ENCODE data around the gene CRIP3.

DNA sequence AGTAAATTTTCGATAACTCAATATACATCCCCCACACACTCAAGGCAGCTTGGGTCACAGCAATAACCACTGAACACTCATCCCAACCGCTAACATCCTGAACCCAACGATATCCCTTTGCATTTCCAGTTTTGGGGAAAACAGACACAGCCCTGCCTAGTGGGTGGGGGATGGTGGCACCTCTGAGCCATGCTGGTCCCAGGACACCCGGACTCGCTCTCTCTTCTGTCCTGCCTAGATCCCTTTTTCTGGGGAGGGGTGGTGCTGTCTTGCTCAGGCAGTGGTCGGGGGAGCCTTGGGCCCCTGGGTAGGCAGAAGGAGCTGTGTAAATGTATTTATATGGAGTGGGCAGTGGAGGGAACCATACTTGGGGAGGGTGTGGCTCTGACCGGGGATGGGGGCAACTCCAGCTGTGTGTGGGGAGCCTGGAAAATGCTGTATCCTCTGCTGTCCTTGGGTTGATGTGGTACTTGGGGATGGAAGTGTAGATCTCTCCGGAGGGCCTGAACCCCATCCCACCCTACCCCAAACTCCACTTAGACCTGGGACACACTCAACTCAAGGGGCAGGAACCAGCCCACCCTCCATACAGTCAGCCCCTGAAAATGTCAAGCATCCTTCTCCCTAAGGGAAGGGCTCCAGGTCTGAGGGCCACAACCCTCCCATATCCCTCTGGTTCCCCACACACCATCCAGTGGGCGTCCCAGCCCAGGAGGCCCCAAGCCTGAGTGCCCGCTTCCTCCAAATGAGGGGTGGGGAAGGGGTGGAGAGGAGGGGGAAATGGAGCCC, 34.3 kb downstream of the CRIP3 start:
- TF ChIP-seq EZH2 (IDR thresholded peaks at IDR 0.05; ENCODE audit: insufficient read depth, poor library complexity, severe bottlenecking), result no peak
- TF ChIP-seq EZH2phosphoT487 (IDR thresholded peaks at IDR 0.05; ENCODE audit: insufficient read depth, low read depth), result no peak
